ENCODE measurements around the gene FAM167B.

FAM167B gene

GRCh38 chr1:32221581-32221979 lies 25.4 kb upstream of the FAM167B start:
- Histone ChIP-seq H3K4me2 (ENCODE audit: insufficient read depth, low read length, poor library complexity, severe bottlenecking) (peak overlapping the region; percentile 66), H3K79me1 (ENCODE audit: low read depth, low read length) (peaks cover 2% of the 10 kb centered on the region), H2BK5ac (ENCODE audit: low read length) (no peak overlapping the region), H3K4me1 (ENCODE audit: control insufficient read depth in 2 of 2, insufficient read depth in 1 of 2, low read depth in 1 of 2, low read length in 2 of 2) (peaks cover 10 to 15% of the 10 kb centered on the region in 2 donors), H2BK12ac (ENCODE audit: low read length) (no peak overlapping the region), H2BK120ac (ENCODE audit: low read depth, low read length) (no peak overlapping the region), H2AFZ (ENCODE audit: low read length) (peak overlapping the region; percentile 98), H3K18ac (ENCODE audit: low read length) (peak overlapping the region; percentile 69), H3K4ac (ENCODE audit: low read length) (no peak overlapping the region), H3K9ac (ENCODE audit: low read depth, low read length, poor library complexity) (peak overlapping the region; percentile 78), H3K27me3 (ENCODE audit: control insufficient read depth in 3 of 3, insufficient read depth in 3 of 3, low read depth in 1 of 3, low read length in 3 of 3) (no peaks in the 10 kb centered on the region), H3K36me3 (replicated peaks in 1 of 2; ENCODE audit: control insufficient read depth in 2 of 2, insufficient read depth in 2 of 2, low read length in 2 of 2) (peaks cover 23 to 51% of the 10 kb centered on the region in 2 donors), H4K8ac (ENCODE audit: low read depth, low read length) (no peak overlapping the region), H3K27ac (replicated peaks; ENCODE audit: low read length) (no peak overlapping the region), H2AK5ac (ENCODE audit: low read depth, low read length) (no peak overlapping the region), H3K23ac (ENCODE audit: low read depth, low read length, poor library complexity) (peak overlapping the region; percentile 25), H4K91ac (ENCODE audit: low read depth, low read length, poor library complexity) (no peak overlapping the region), H3K4me3 (ENCODE audit: low read length in 2 of 2) (peak overlapping the region; percentile 84 to 97), H3K9me3 (replicated peaks in 1 of 2; ENCODE audit: control insufficient read depth in 2 of 2, insufficient read depth in 1 of 2, low read depth in 1 of 2, low read length in 2 of 2) (no peaks in the 10 kb centered on the region), H2BK15ac (ENCODE audit: low read length) (no peak overlapping the region), H3K14ac (ENCODE audit: low read length) (no peak overlapping the region)
- no peak for DNase-seq (ENCODE audit: low spot score)
- WGBS, 2 donors (ENCODE audit: extremely low coverage in 2 of 2, insufficient read length in 2 of 2, insufficient replicate concordance in 1 of 2) = no CpG with 5 or more reads among the region's 13 CpGs

GRCh38 chr1:32221980-32222755 lies 24.9 kb upstream of the FAM167B start, which contains the start of the genes EIF3I and TMEM234:
TSS of gene EIF3I (plus strand) at chr1:32222407. CDS start at chr1:32222442, 35 bp downstream.
TSS of gene TMEM234 (minus strand) at chr1:32222353. CDS start at chr1:32222322, 31 bp downstream.
- Histone ChIP-seq H2BK120ac (ENCODE audit: low read depth, low read length) (no peak within 1 kb of the TSS), H3K27me3 (ENCODE audit: control insufficient read depth in 3 of 3, insufficient read depth in 3 of 3, low read depth in 1 of 3, low read length in 3 of 3) (no peaks in the 10 kb centered on the region), H3K23ac (ENCODE audit: low read depth, low read length, poor library complexity) (peak within 1 kb of the TSS; percentile 25), H2AK5ac (ENCODE audit: low read depth, low read length) (no peak within 1 kb of the TSS), H3K4me1 (ENCODE audit: control insufficient read depth in 2 of 2, insufficient read depth in 1 of 2, low read depth in 1 of 2, low read length in 2 of 2) (peaks cover 10 to 15% of the 10 kb centered on the region in 2 donors), H3K14ac (ENCODE audit: low read length) (no peak within 1 kb of the TSS), H3K27ac (replicated peaks; ENCODE audit: low read length) (peak within 1 kb of the TSS; percentile 78), H3K4ac (ENCODE audit: low read length) (no peak within 1 kb of the TSS), H3K36me3 (replicated peaks in 1 of 2; ENCODE audit: control insufficient read depth in 2 of 2, insufficient read depth in 2 of 2, low read length in 2 of 2) (peaks cover 18 to 51% of the 10 kb centered on the region in 2 donors), H3K4me2 (ENCODE audit: insufficient read depth, low read length, poor library complexity, severe bottlenecking) (peak within 1 kb of the TSS; percentile 66), H3K9me3 (replicated peaks in 1 of 2; ENCODE audit: control insufficient read depth in 2 of 2, insufficient read depth in 1 of 2, low read depth in 1 of 2, low read length in 2 of 2) (no peaks in the 10 kb centered on the region), H3K79me1 (ENCODE audit: low read depth, low read length) (peaks cover 2% of the 10 kb centered on the region), H2BK5ac (ENCODE audit: low read length) (no peak within 1 kb of the TSS), H3K18ac (ENCODE audit: low read length) (peak within 1 kb of the TSS; percentile 84), H2BK15ac (ENCODE audit: low read length) (no peak within 1 kb of the TSS), H3K9ac (ENCODE audit: low read depth, low read length, poor library complexity) (peak within 1 kb of the TSS; percentile 78), H2AFZ (ENCODE audit: low read length) (peak within 1 kb of the TSS; percentile 98), H4K8ac (ENCODE audit: low read depth, low read length) (no peak within 1 kb of the TSS), H4K91ac (ENCODE audit: low read depth, low read length, poor library complexity) (no peak within 1 kb of the TSS), H2BK12ac (ENCODE audit: low read length) (no peak within 1 kb of the TSS), H3K4me3 (ENCODE audit: low read length in 2 of 2) (peak within 1 kb of the TSS; percentile 84 to 97)
- no CpG with 5 or more reads among the region's 46 CpGs for WGBS, 2 donors (ENCODE audit: extremely low coverage in 2 of 2, insufficient read length in 2 of 2, insufficient replicate concordance in 1 of 2)
- DNase-seq (ENCODE audit: low spot score) = peak; percentile 90

GRCh38 chr1:32223683-32224082 lies 23.3 kb upstream of the FAM167B start:
- peaks cover 10 to 15% of the 10 kb centered on the region in 2 donors for H3K4me1 ChIP-seq (ENCODE audit: control insufficient read depth in 2 of 2, insufficient read depth in 1 of 2, low read depth in 1 of 2, low read length in 2 of 2)
- H3K9me3 ChIP-seq (replicated peaks in 1 of 2; ENCODE audit: control insufficient read depth in 2 of 2, insufficient read depth in 1 of 2, low read depth in 1 of 2, low read length in 2 of 2) = no peaks in the 10 kb centered on the region
- no peak overlapping the region for H2BK15ac ChIP-seq (ENCODE audit: low read length)
- no peaks in the 10 kb centered on the region for H3K27me3 ChIP-seq (ENCODE audit: control insufficient read depth in 3 of 3, insufficient read depth in 3 of 3, low read depth in 1 of 3, low read length in 3 of 3)
- H2AK5ac ChIP-seq (ENCODE audit: low read depth, low read length) = no peak overlapping the region
- peaks cover 2% of the 10 kb centered on the region for H3K79me1 ChIP-seq (ENCODE audit: low read depth, low read length)
- no peak overlapping the region for H2BK12ac ChIP-seq (ENCODE audit: low read length)
- H3K9ac ChIP-seq (ENCODE audit: low read depth, low read length, poor library complexity) = no peak overlapping the region
- H3K4me2 ChIP-seq (ENCODE audit: insufficient read depth, low read length, poor library complexity, severe bottlenecking) = no peak overlapping the region
- H3K23ac ChIP-seq (ENCODE audit: low read depth, low read length, poor library complexity) = no peak overlapping the region
- H3K4ac ChIP-seq (ENCODE audit: low read length) = no peak overlapping the region
- no peak overlapping the region for H4K8ac ChIP-seq (ENCODE audit: low read depth, low read length)
- H3K4me3 ChIP-seq (ENCODE audit: low read length in 2 of 2) = peak overlapping the region in 1 of 2 donors; percentile 28
- H2AFZ ChIP-seq (ENCODE audit: low read length) = no peak overlapping the region
- H3K14ac ChIP-seq (ENCODE audit: low read length) = no peak overlapping the region
- H3K27ac ChIP-seq (replicated peaks; ENCODE audit: low read length) = no peak overlapping the region
- no peak overlapping the region for H2BK5ac ChIP-seq (ENCODE audit: low read length)
- H3K36me3 ChIP-seq (replicated peaks in 1 of 2; ENCODE audit: control insufficient read depth in 2 of 2, insufficient read depth in 2 of 2, low read length in 2 of 2) = peaks cover 30 to 58% of the 10 kb centered on the region in 2 donors
- no peak overlapping the region for H4K91ac ChIP-seq (ENCODE audit: low read depth, low read length, poor library complexity)
- DNase-seq (ENCODE audit: low spot score) = no peak
- no peak overlapping the region for H2BK120ac ChIP-seq (ENCODE audit: low read depth, low read length)
- WGBS, 2 donors (ENCODE audit: extremely low coverage in 2 of 2, insufficient read length in 2 of 2, insufficient replicate concordance in 1 of 2) = no CpG with 5 or more reads among the region's 3 CpGs
- H3K18ac ChIP-seq (ENCODE audit: low read length) = no peak overlapping the region

- no peak overlapping the region for H2AK5ac ChIP-seq (ENCODE audit: low read depth, low read length)
- no peak overlapping the region for H4K91ac ChIP-seq (ENCODE audit: low read depth, low read length, poor library complexity)
- H3K27ac ChIP-seq (replicated peaks; ENCODE audit: low read length) = no peak overlapping the region
- no peak overlapping the region for H3K4ac ChIP-seq (ENCODE audit: low read length)
- H3K9ac ChIP-seq (ENCODE audit: low read depth, low read length, poor library complexity) = no peak overlapping the region
- no peak overlapping the region for H2BK15ac ChIP-seq (ENCODE audit: low read length)
- peaks cover 10 to 15% of the 10 kb centered on the region in 2 donors for H3K4me1 ChIP-seq (ENCODE audit: control insufficient read depth in 2 of 2, insufficient read depth in 1 of 2, low read depth in 1 of 2, low read length in 2 of 2)
- H3K27me3 ChIP-seq (ENCODE audit: control insufficient read depth in 3 of 3, insufficient read depth in 3 of 3, low read depth in 1 of 3, low read length in 3 of 3) = no peaks in the 10 kb centered on the region
- H2BK120ac ChIP-seq (ENCODE audit: low read depth, low read length) = no peak overlapping the region
- no peak overlapping the region for H2AFZ ChIP-seq (ENCODE audit: low read length)
- H3K79me1 ChIP-seq (ENCODE audit: low read depth, low read length) = peaks cover 2% of the 10 kb centered on the region
- H3K4me2 ChIP-seq (ENCODE audit: insufficient read depth, low read length, poor library complexity, severe bottlenecking) = no peak overlapping the region
- no peak overlapping the region for H3K23ac ChIP-seq (ENCODE audit: low read depth, low read length, poor library complexity)
- H2BK5ac ChIP-seq (ENCODE audit: low read length) = no peak overlapping the region
- peaks cover 35 to 63% of the 10 kb centered on the region in 2 donors for H3K36me3 ChIP-seq (replicated peaks in 1 of 2; ENCODE audit: control insufficient read depth in 2 of 2, insufficient read depth in 2 of 2, low read length in 2 of 2)
- DNase-seq (ENCODE audit: low spot score) = no peak
- no peak overlapping the region for H3K4me3 ChIP-seq (ENCODE audit: low read length in 2 of 2)
- H3K18ac ChIP-seq (ENCODE audit: low read length) = no peak overlapping the region
- no peak overlapping the region for H3K14ac ChIP-seq (ENCODE audit: low read length)
- H2BK12ac ChIP-seq (ENCODE audit: low read length) = no peak overlapping the region
- no peaks in the 10 kb centered on the region for H3K9me3 ChIP-seq (replicated peaks in 1 of 2; ENCODE audit: control insufficient read depth in 2 of 2, insufficient read depth in 1 of 2, low read depth in 1 of 2, low read length in 2 of 2)
- no CpG with 5 or more reads among the region's 4 CpGs for WGBS, 2 donors (ENCODE audit: extremely low coverage in 2 of 2, insufficient read length in 2 of 2, insufficient replicate concordance in 1 of 2)
- H4K8ac ChIP-seq (ENCODE audit: low read depth, low read length) = no peak overlapping the region
These were observed 22.7 kb upstream of the FAM167B start for GRCh38 chr1:32224285-32224684.

All from neuronal stem cell (in vitro differentiated cells).